Gastrocnemius medialis (tissue), 4 donors: ENCODE data around the gene CHKB.

Experiments used
- CTCF ChIP-seq, 5 experiments: fragments of 450-650 bp in 3 of 5; fragments of 200-600 bp in 2 of 5; sonication (generic) in 2 of 5; IDR thresholded peaks in 4 of 5; conservative IDR thresholded peaks in 1 of 5; 1 replicate in 4 of 5; 2 replicates in 1 of 5; pipeline ENCODE4 v1.5.1; 2016 to 2019; ENCODE audit warnings: antibody characterized with exemption in 5 of 5, mild to moderate bottlenecking in 3 of 5, moderate library complexity in 3 of 5
- POLR2A ChIP-seq, 2 donors: fragments of 450-650 bp; IDR thresholded peaks; one replicate each; pipeline ENCODE4 v1.6.1; 2017; ENCODE audit warnings: antibody characterized with exemption in 2 of 2, mild to moderate bottlenecking in 2 of 2, moderate library complexity in 2 of 2

- TF ChIP-seq CTCF (IDR thresholded peaks at IDR 0.05 in 4 of 5, conservative IDR thresholded peaks at IDR 0.05 in 1 of 5), result no peak
- TF ChIP-seq POLR2A (IDR thresholded peaks at IDR 0.05), result no peak
Observed at GRCh38 chr22:50532824-50533796, 49.5 kb downstream of the CHKB start.
